HG02642 (cell line): ENCODE data around the gene SLC19A3.
"Not testable (repeated sequence)": the region's sequence is repeated elsewhere in the genome, so short reads cannot be mapped to it uniquely, and the experiment has no call there.

ENCODE experiments used
- ATAC-seq: cut with Tn5 transposase; IDR thresholded peaks from one replicate; pipeline ENCODE4 v1.9.1; 2021; ENCODE audit warnings: mild to moderate bottlenecking; ENCODE audit not compliant: unreplicated experiment, poor library complexity

The SLC19A3 gene

GRCh38 chr2:227717687-227718567, at the start of gene SLC19A3:
Gene SLC19A3, minus strand, starts transcription at chr2:227718028. Its CDS starts 15,710 bp downstream, at chr2:227702318.
- ATAC-seq = no peak

- peak; percentile 100 for ATAC-seq
Measured at GRCh38 chr2:227766373-227766883, 48.6 kb upstream of the SLC19A3 start.

- peak; percentile 8 for ATAC-seq
Measured at GRCh38 chr2:227765788-227766372, 48.1 kb upstream of the SLC19A3 start.

GRCh38 chr2:227761740-227762476, 44.1 kb upstream of the SLC19A3 start:
- ATAC-seq = no peak

GRCh38 chr2:227759411-227760118, 41.7 kb upstream of the SLC19A3 start:
- ATAC-seq = no peak

GRCh38 chr2:227756261-227756660, 38.4 kb upstream of the SLC19A3 start:
- ATAC-seq = not testable (repeated sequence)

GRCh38 chr2:227748079-227748478, 30.3 kb upstream of the SLC19A3 start:
- ATAC-seq = no peak

- no peak for ATAC-seq
Measured at GRCh38 chr2:227745594-227745993, 27.8 kb upstream of the SLC19A3 start, which contains the start of gene SCYGR8. Gene SCYGR8, plus strand, starts transcription at chr2:227745894. Its CDS starts 0 bp downstream, at chr2:227745894.

GRCh38 chr2:227740705-227741104, 22.9 kb upstream of the SLC19A3 start:
- ATAC-seq = not testable (repeated sequence)

GRCh38 chr2:227739351-227739750, 21.5 kb upstream of the SLC19A3 start:
- no peak for ATAC-seq

- no peak for ATAC-seq
Measured at GRCh38 chr2:227728035-227728434, 10.2 kb upstream of the SLC19A3 start, which contains the start of gene SCYGR7. Gene SCYGR7, plus strand, starts transcription at chr2:227728335. Its CDS starts 0 bp downstream, at chr2:227728335.

- no peak for ATAC-seq
Measured at GRCh38 chr2:227724394-227725039, 6.7 kb upstream of the SLC19A3 start, which contains the start of gene SCYGR6. Gene SCYGR6, minus strand, starts transcription at chr2:227724757. Its CDS starts 0 bp downstream, at chr2:227724757.

GRCh38 chr2:227722821-227723220, 5.0 kb upstream of the SLC19A3 start:
- not testable (repeated sequence) for ATAC-seq

- no peak for ATAC-seq
Measured at GRCh38 chr2:227720680-227721079, 2.9 kb upstream of the SLC19A3 start.

- ATAC-seq = no peak
Measured at GRCh38 chr2:227719641-227720040, 1.8 kb upstream of the SLC19A3 start.

GRCh38 chr2:227716501-227716900, 1.3 kb downstream of the SLC19A3 start:
- no peak for ATAC-seq

- no peak for ATAC-seq
Measured at GRCh38 chr2:227713291-227713690, 4.5 kb downstream of the SLC19A3 start.

GRCh38 chr2:227710986-227711385, 6.8 kb downstream of the SLC19A3 start:
- no peak for ATAC-seq

GRCh38 chr2:227707390-227707789, 10.4 kb downstream of the SLC19A3 start:
- no peak for ATAC-seq
